Lower lobe of right lung (tissue), 2 donors: ENCODE measurements around the gene URGCP. TPM values are rescaled to one million over a fixed set of nuclear protein-coding genes. Genes with fewer than 3 reads are reported as not detected.

Experiments
- ATAC-seq, 2 donors: fragments of 200-7000 bp; cut with Tn5 transposase; one replicate each; pipeline ENCODE4 v1.9.1; 2020 to 2022; ENCODE audit warnings: mild to moderate bottlenecking in 2 of 2, moderate library complexity in 2 of 2
- DNase-seq: peaks from one replicate; pipeline ENCODE4 v3.0.0-alpha.2; 2020
- H3K27ac ChIP-seq: fragments of 200-600 bp; one replicate; pipeline ENCODE4 v1.8.0; 2022
- H3K27me3 ChIP-seq: fragments of 200-600 bp; one replicate; pipeline ENCODE4 v1.8.0; 2022; ENCODE audit warnings: low read depth
- H3K36me3 ChIP-seq: fragments of 200-600 bp; one replicate; pipeline ENCODE4 v1.8.0; 2022; ENCODE audit warnings: mild to moderate bottlenecking
- H3K4me1 ChIP-seq: fragments of 200-600 bp; one replicate; pipeline ENCODE4 v1.8.0; 2022
- H3K4me3 ChIP-seq: fragments of 200-600 bp; one replicate; pipeline ENCODE4 v1.8.0; 2022; ENCODE audit warnings: mild to moderate bottlenecking
- H3K9me3 ChIP-seq: fragments of 200-600 bp; one replicate; pipeline ENCODE4 v1.8.0; 2022
- CTCF ChIP-seq: fragments of 200-600 bp; IDR thresholded peaks from one replicate; pipeline ENCODE4 v1.8.0; 2022; ENCODE audit warnings: antibody characterized with exemption, mild to moderate bottlenecking
- intact Hi-C: fragments of 100-400 bp; cut with DNase I; formaldehyde crosslinking; loops from one replicate; pipeline ENCODE4 v1.11.0; 2022
- total RNA-seq: library from RNA; stranded (reverse); fragmentation: NEBNext Ultra II Directional; extraction: Animal tissue kit (Norgen Biotek cat#: 25700); gene quantifications from one replicate; pipeline ENCODE4 v1.2.1, GENCODE V29; 2021
- donor health status: DM: no; HTN: yes; CAD: no; lungs with severe emphysema.

URGCP gene
- total RNA-seq, 1 donor from 2014 or later, result 26.1 TPM

GRCh38 chr7:43865277-43865676 lies 41.1 kb downstream of the URGCP start:
- DNase-seq (no peak), ATAC-seq (no peak)
- H3K36me3 ChIP-seq, result peaks cover 27% of the 10 kb centered on the region
- no peaks in the 10 kb centered on the region for H3K27me3 ChIP-seq
- H3K9me3 ChIP-seq, result no peaks in the 10 kb centered on the region
- H3K27ac ChIP-seq, result no peak overlapping the region
- peaks cover 8% of the 10 kb centered on the region for H3K4me1 ChIP-seq
- TF ChIP-seq CTCF, result no peak
- intact Hi-C loops, result no loop called here
- no peak overlapping the region for H3K4me3 ChIP-seq

GRCh38 chr7:43864126-43864525 lies 42.3 kb downstream of the URGCP start:
- DNase-seq (no peak), ATAC-seq (no peak)
- Histone ChIP-seq H3K27ac (no peak overlapping the region), H3K36me3 (peaks cover 27% of the 10 kb centered on the region), H3K9me3 (no peaks in the 10 kb centered on the region), H3K4me3 (no peak overlapping the region), H3K4me1 (peaks cover 8% of the 10 kb centered on the region), H3K27me3 (no peaks in the 10 kb centered on the region)
- no peak for TF ChIP-seq CTCF
- intact Hi-C loops, result no loop called here

GRCh38 chr7:43856996-43857395 lies 49.4 kb downstream of the URGCP start:
- intact Hi-C loops, result no loop called here
- DNase-seq, result no peak
- Histone ChIP-seq H3K9me3 (no peaks in the 10 kb centered on the region), H3K36me3 (no peaks in the 10 kb centered on the region), H3K4me1 (no peaks in the 10 kb centered on the region), H3K27me3 (no peaks in the 10 kb centered on the region), H3K27ac (no peak overlapping the region), H3K4me3 (no peak overlapping the region)
- no peak for TF ChIP-seq CTCF
- no peak for ATAC-seq

GRCh38 chr7:43856316-43856715 lies 50.1 kb downstream of the URGCP start:
- Histone ChIP-seq H3K4me1 (no peaks in the 10 kb centered on the region), H3K27ac (no peak overlapping the region), H3K36me3 (no peaks in the 10 kb centered on the region), H3K27me3 (no peaks in the 10 kb centered on the region), H3K4me3 (no peak overlapping the region), H3K9me3 (no peaks in the 10 kb centered on the region)
- no peak for DNase-seq
- intact Hi-C loops, result no loop called here
- TF ChIP-seq CTCF, result no peak
- ATAC-seq, result no peak

GRCh38 chr7:43855176-43855575 lies 51.2 kb downstream of the URGCP start:
- no peaks in the 10 kb centered on the region for H3K4me1 ChIP-seq
- no peak for DNase-seq
- no peak overlapping the region for H3K27ac ChIP-seq
- H3K9me3 ChIP-seq, result no peaks in the 10 kb centered on the region
- H3K4me3 ChIP-seq, result no peak overlapping the region
- intact Hi-C loops, result no loop called here
- H3K27me3 ChIP-seq, result no peaks in the 10 kb centered on the region
- no peak for TF ChIP-seq CTCF
- ATAC-seq, result peak in 1 of 2 donors; percentile 11
- H3K36me3 ChIP-seq, result no peaks in the 10 kb centered on the region

GRCh38 chr7:43851805-43852204 lies 54.6 kb downstream of the URGCP start:
- H3K4me3 ChIP-seq, result no peak overlapping the region
- peak; percentile 24 to 50 for ATAC-seq
- H3K4me1 ChIP-seq, result no peaks in the 10 kb centered on the region
- no peak for TF ChIP-seq CTCF
- H3K9me3 ChIP-seq, result no peaks in the 10 kb centered on the region
- H3K36me3 ChIP-seq, result no peaks in the 10 kb centered on the region
- DNase-seq, result no peak
- intact Hi-C loops, result no loop called here
- H3K27me3 ChIP-seq, result peaks cover under 1% of the 10 kb centered on the region
- H3K27ac ChIP-seq, result no peak overlapping the region
